OCI-M2 (cell line): ENCODE measurements around the gene PCYT2.
A peak's percentile ranks its signal among the peaks of the same experiment; 100 is the strongest.

ENCODE experiments used
- DNase-seq: peaks from one replicate; lab custom pipeline; 2025; ENCODE audit not compliant: unreplicated experiment; lab: John Stamatoyannopoulos, UW

Gene PCYT2

DNA sequence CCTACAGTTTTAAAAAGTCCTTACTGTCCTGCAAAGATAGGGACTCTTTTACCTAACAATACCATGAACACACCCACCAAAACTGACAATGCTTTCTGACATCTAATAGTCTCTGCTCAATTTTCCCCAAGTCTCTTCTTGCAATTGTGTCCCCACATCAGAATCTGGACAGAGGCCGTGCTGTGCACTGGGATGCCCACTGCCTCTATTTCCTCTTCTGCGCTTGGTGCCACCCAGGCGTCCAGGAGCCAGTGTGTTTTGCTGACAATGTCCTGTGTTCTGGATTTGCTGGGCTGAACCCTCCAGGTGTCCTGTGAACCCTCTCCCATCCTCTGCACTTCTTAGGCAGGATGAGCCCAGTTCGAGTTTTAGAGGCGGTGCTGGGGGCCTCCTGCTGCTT is 33.6 kb downstream of the PCYT2 start:
- DNase-seq = no peak

DNA sequence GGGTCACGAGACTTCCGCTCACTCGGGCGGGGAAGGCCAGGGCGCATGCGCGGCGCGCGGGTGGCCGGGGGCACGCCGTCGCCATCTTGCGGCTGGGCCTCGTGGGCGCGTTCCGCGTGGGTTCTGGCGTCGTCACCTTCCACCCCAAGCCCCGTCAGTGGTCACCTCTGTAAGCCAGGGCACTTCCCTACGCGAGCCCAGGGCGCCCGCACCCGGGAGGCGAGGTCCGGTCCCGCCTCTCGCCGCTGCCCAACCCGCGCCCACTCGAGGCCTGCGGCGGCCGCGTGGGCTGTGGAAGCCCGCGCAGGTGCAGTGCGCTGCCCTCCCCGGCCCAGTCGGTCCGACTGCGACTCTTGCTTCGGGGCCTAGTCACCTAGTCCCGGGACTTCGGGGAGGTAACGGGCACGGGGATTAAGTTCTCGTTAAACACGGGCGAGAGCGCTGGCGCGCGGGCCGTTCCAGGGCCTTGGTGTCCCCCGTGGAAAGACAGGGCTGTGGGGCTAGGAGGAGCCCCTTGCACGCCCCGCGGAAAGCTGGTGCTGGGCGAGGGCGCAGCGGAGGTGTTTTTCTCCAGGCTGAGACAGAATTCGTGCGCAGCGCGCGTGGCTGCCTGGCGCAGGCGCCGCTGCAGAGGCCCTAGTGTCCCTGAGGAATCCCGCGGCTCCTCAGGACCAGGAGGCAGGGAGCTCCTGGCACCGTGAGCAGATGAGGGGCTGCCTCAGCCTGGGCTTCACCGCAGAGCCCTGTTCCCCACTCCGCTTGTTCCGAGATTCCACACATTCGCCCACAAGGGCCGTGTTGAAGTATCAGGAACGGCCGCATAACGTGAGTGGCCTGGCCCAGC is 39.6 kb downstream of the PCYT2 start:
- no peak for DNase-seq

DNA sequence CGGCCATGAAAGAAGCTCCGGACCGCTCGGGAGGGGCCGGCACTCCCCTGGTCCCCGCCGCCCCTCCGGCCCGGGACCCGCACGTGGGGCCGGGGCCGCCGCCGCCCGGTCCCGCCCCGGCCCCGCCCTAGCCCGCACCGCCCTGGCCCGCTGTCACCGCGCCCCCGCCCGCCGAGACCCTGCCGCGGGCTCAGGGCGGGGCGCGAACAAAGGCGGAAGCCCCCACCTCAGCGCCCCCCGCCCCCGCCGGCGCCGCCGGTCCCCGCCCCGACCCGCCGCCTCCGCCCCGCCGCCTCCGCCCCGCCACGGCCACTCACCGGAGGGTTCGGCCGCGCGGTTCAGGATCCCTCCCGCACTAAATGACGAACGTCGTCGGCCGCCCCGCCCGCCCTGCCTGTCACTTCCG is 40.2 kb downstream of the PCYT2 start, which contains the start of gene ARHGDIA:
Gene ARHGDIA (minus strand): TSS at position 357 of the 406 bp plus-strand sequence. CDS start 1,407 bp downstream, outside the sequence.
- no peak for DNase-seq

DNA sequence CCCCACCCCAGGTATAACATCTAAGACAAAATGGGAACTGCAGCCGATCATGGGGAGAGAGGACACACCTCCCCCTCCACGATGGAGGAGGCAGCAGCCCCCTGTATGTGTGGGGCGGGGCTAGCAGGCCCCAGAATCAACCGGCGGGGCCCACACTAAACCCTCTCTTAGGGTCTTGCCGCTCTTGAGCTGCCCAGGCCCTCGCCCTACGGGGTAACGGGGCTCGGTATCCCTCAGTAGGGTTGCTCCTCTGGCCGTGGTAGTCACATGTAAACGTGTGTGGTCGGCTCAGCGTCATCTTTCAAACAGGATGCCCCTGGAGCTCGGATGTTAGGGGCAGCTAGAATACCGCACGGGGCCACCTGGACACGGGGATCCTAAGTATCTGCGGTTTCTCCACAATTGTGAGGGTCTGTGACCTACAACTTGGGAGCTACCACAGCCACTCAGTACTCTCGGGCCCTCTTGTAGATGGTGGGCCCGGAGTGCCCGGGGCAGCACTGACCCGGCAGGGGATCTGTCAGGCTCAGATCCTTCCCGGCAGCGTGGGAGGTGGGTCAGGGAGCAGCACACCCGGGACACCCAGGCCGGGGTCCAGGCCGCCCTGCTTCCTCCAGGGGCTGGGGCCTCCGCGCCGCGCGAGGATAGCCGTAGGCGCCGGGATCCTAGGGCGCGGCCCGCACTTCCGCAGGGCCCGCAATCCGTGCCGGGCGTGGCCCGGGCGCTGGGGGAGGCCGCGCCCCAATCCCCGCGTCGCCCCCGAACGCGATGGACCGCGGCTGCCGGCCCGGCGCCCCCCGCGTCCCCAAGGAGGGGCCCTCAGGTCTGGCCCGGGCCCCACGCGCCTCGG is 40.8 kb downstream of the PCYT2 start:
- no peak for DNase-seq

DNA sequence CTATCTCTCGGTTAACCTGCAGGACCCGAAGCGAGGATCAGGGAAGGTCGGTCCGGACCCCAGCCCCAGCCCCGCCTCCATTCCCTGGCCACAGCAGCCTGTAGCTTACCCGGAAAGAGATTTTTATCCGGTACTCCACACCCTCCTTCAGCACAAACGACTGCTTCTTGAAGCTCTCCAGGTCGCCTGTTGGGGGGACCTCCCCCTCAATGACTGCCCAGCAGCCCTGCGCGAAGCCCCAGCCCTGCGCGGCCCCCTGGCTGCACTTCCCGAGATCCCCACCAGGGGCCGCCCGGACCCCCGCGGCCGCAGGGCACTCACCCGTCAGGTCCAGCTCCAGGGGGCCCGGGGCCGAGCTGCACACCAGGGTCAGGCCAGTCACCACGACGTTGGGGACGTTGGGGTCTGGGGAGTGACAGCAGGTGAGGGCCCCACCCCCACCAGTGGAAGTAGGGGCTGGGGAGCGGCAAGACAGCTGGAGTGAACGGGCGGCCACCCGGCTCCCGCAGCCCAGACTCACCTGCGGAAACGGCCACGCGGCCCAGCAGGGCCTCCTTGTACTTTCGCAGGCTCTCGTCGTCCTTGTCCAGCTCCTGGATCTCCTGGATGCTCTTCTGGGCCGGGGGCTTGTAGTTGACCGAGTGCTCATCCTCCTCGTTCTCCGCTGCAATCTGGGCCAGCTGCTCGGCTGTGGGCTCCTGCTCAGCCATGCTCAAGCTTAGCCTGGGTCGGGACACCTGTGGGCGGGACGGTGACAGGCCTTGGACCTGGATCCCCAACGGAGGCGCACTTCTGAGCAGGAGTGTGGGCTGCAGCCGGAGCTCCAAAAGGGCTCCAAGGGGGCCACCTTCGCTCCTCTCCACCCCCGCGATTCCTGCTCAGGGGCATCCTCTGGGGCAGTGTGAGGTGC is 41.7 kb downstream of the PCYT2 start:
- DNase-seq = no peak

DNA sequence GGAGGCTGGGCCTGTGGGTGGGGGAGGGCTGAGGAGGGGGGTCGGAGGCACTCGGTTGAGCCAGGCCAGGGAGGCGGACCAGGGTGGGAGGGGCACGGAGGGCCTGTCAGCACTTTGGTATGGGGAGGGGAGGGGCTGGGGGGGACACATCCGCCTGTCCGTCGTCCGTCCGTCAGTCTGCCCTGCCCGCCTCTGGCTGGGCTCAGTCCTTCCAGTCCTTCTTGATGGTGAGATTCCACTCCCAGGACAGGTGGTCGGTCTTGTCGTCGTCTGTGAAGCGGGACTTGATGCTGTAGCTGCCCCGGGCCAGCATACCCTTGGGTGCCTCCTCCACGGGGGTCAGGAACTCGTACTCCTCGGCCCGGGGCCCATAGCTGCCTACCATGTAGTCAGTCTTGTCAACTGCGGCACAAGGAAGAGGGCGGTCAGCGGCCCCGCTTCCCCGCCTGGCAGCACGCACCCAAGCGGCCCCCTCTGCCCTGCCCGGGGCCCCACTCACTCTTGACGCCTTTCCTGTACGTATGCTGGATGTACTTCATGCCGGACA is 42.5 kb downstream of the PCYT2 start:
- DNase-seq = no peak

DNA sequence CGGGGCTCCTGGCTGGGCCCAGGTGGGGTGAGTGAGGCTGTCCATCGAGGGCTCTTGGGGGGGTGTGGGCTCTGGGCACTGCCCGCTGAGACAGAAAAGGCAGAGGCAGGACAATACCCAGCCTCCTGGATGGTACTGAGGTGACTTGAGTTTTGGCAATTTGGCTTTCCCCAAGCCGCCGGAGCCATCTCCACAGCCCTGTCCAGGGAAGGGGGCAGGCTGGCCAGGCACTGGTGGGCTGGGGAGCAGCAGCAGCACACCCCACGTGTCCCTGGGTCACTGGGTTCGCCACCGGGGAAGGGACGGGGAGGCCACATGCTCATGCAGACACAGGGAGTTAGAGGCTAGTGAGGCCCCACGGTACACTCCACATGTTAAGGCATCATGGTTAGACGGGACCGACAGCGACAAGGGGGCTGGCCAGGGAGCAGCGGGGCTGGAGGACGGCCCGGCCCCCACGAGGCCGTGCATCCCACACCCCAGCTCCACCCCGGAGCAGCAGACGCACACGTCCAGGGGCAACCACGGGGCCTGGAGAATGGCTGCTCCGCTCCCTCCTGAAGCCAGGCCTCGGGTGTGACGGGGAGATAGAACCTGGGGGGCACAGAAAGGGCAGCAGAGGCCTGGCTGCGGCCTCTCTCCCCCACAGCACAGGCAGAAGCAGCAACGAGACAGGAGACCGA is 43.1 kb downstream of the PCYT2 start:
- no peak for DNase-seq

DNA sequence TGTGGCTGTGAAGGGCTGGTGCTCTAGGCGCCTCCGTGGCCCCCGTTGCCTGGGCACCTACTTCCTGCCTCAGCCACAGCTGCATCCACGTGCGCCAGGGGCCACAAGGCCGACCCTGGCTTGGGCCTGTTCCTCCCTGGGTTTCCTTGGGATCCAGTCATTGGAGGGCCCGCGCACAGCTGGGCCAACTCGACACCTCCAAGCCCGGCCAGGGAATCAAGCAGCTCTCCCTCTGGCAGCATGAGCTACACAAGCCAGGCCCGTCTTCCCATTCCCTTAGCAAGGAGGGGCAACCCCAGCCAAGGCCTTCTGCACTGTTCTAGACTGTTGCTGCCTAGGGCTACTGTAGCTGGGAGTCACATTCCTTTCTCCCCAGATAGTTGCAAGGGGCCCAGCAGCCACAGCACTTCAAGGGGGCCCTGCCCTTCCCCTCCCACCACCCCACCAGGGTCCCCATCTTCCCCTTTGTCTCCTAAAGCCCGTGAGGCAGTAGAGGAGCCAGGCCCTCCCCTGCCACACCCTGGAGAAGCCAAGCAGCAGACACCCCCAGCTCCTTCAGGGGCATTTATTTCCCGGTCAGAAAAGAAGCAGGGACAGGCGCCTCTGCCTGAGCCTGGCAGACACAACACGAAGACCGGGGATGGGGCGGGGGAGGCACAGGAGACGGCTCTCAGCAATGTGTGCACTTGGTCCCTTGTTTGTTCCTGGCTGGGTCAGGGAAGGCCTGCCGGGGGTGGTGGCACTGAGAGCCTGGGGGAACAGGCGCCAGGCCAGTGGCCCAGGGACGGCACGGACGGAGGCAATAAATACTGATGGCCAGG is 43.8 kb downstream of the PCYT2 start:
- DNase-seq = no peak

DNA sequence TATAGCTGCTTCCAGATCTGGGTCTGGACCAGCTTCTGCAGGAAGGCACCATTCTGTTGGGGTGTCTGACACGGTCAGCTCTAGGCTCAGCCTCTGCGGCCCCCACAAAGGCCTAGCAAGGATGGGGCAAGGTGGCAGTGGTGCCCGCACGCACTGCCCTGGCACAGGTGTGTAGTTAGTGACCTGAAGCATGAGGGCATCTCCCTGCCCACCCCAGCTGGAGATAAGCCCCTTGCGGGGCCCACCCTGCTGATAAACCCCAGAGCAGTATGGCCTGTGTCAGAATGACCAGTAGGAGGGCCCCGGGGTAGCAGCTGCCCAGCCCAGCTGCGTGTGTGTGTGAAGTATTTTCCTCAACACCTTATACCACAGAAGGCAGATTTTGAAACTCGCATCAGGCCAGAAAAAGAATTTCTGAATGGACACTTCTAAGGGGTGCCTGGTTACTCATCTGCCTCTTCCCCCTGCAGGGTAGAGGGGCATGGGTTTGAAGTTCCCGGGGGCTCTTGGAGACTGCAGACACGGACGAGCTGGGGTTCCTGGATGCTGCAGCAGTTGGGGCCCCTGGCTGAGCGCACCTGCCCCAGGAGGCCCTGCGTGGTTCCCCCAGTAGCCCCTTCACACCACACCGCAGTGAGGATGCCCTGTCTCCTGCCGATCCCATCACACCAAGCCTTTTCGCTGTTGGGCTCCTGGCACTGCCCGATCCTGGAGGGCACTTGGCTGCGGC is 44.6 kb downstream of the PCYT2 start:
- DNase-seq = no peak

DNA sequence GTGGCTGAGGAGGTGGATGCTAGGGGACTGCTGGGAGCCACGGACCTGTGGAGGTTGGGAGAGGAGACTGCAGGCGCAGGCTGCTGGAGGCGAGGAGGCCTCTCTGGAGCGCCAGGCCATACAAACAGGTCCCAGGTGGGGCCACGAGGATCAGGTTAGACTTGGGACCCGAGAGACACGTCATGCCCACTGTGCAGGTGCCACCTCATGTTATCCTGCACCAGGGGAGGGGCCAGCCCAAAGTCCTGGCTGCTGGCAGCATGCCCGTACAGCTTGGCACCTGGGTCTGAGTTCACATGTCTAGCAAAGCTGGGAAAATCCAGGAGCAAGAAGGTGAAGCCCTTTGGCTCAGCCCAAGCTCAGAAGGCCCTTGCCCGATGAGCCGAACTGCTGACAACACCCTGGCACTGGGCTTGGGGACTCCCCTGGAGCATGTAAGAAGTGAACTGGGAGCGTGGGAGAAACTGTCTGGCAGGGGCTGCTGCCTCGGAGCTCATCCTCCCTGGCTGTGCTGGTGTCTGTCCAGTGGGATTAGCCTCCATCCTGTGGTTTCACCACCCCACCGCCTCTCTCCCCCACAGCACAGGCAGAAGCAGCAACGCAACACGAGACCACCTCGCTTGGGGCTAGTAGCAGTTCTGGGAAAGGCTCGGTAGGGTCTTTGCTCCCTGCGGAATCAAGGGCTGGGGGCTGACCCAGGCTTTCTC is 45.3 kb downstream of the PCYT2 start:
- DNase-seq = no peak

DNA sequence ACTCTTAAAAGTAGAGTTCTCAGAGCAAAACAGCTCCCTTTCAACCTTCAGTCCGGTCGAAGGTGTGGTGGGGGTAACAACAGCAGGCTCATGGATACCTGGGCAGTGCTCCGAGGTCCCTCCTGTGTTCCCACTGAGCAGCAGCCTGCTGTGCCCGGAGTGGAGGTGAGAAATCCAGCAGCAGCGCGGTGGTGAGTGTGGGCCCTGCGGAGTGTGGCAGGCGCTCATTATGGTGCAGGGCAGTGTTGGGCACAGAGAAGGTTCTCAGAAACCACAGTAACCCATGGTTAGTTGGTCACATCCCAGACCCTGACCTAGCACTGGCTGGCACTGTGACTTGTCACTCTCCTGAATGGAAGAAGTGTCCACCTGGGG is 45.9 kb downstream of the PCYT2 start:
- no peak for DNase-seq

DNA sequence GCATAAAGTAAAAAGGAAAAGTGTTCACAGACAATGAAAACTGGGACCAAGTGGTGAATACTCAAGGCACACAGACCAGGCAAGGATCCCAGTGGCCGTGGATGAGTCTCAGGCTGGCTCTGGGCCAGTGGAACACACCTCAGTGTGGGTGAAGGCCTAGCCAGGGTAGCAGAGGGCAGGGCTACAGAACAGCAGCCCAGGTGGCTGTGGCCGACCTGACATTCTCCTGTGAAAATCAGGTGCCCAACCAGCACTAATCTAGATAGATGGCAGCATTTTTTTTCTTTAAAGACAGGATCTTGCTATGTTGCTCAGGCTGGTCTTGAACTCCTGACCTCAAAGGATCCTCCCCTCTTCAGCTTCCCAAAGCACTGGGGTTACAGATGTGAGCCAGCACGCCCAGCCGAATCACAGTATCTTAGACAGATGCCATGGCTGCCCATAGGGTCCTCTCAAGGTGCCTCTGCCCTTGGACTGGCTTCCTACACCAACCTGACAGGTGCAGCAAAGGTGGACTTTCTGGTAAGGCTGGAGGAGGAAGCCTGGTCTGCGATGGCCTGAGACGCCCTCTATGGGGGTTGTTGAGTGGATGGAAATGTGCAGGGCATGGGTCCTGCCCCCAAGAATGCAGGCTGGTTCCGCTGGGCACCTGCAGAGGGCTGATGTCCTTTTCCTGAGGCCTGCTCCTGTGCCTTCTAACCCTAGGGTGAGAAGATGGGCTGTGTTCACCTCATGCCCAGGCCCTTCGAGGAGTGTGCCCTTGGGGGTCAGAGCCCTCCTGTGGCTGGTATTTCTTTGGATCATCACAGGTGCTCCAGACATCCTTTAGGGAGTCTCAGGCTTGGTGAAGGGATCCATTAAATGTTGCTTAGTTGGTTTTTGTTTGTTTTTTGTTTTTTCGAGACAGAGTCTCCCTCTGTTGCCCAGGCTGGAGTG is 47.1 kb downstream of the PCYT2 start:
- DNase-seq = no peak

DNA sequence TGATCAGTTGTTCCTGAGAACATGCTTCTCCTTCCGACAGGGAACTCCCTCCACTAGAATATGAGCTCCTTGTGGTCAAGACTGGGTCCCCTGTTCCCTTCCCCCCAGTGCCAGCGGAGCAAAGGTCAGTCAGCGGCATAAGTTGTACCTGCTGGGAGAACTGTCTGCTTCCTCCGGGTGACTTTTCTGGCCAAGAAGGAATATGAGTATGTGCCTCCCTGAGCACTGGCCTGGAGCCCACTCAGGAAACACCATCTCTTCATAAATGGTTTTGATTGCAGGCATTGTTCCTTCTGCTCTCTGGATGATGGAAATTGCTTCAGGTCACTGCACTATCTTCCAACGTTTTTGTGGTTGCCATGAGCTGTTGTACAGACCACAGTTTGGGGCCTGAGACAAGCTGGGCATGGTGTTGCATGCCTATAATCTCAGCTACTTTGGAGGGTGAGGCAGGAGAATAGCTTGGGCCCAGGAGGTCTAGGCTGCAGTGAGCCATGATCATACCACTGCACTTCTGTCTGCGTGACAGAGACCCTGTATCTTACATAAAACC is 48.0 kb downstream of the PCYT2 start:
- DNase-seq = no peak

DNA sequence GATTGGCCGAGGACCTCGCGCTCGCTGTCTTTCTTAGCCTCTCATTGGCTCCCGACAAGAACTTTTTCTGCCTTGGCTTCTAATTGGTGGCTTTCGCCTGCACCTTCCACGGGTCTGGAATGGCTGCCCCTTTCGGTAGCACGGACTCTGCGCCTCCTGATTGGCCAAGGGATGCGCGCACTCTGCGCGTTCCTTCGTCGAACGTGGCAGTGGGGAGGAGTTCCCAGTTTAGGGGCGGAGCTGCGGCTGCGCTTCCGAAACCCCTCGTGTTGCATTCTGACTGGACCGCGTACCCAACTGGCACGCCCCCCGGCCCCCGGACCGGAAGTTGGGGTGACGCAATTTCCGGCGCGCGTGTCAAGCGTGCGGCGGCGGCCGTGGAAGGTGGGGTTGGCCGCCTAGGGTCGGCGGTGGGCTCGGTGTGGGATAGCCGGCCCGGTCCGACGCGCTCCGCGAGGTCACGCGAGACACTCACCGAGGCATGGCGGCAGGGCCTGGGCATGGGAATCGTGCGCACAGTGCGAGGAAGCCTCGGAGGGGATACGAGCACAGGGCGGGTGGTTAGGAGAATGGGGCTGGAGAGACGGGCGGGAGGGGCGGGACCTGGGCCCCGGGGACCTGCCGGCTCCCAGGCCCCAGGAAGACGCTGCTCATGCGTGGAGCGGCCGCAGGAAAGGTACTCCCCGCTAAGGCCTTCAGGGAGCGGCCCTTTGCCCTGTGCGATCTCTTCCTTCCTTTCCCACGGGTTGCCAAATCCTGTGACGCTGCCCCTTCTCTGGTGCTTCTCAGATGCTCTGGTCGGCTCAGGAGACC is 50.2 kb downstream of the PCYT2 start:
- peak; percentile 93 for DNase-seq

DNA sequence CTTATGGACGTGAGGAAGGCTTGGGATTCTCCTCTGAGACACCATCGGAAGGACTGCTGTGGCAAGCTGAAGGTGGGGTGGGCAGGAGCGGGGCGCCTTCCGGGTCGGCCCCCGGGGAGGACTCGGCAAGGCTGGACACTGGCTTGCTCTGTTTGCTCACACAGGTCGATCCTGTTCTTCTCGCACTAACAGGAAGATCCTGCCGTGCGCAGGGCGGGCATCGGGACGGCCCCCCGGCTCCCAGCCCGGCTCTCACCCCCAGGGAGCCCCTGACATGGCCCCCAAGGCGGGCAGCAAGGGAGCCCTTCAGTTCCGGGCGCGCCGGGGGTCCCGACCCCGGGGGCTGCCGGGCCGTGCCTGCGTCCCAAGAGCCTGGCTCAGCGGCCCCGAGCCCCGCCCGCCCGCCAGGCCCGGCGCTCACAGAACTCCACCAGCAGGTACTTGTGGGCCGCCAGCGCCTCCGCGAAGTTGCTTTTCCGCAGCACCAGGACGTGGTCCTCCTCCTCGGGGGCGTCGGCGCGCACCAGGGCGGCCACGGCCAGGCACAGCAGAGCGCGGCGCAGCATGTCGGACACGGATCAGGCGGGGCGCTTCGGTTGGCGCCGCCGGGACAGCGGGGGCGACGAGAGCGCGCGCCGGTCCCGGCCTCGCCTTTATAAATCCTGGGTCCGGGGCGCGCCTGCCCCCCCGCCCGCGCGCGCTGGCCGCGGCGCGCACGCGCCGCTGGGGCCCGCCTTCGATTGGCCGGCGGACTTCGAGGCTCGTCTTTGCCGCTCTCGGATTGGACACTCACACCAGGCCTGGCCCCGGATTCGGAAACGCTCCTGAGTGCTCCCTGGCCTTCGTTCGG is 51.1 kb downstream of the PCYT2 start, which contains the start of gene P4HB:
Gene P4HB (minus strand): TSS at position 630 of the 850 bp plus-strand sequence. CDS start 64 bp downstream, at position 566.
- DNase-seq = no peak
